HG03280 (cell line): ENCODE measurements around the gene DAP3.
"Not testable (repeated sequence)": the region's sequence is repeated elsewhere in the genome, so short reads cannot be mapped to it uniquely, and the experiment has no call there.

ENCODE experiments used
- ATAC-seq: cut with Tn5 transposase; IDR thresholded peaks from one replicate; pipeline ENCODE4 v1.9.1; 2021; ENCODE audit warnings: mild to moderate bottlenecking, moderate library complexity; ENCODE audit not compliant: unreplicated experiment

Gene DAP3

GRCh38 chr1:155680531-155680930 lies 8.4 kb upstream of the DAP3 start:
- ATAC-seq = no peak

- ATAC-seq = no peak
These were observed 7.1 kb upstream of the DAP3 start for GRCh38 chr1:155681776-155682175.

- peak; percentile 13 for ATAC-seq
These were observed 1.1 kb upstream of the DAP3 start for GRCh38 chr1:155687705-155688323.

GRCh38 chr1:155688324-155689080 lies 389 bp upstream of the DAP3 start, which contains the start of gene YY1AP1:
Gene YY1AP1 (minus strand): TSS chr1:155688774. CDS start chr1:155680436, 8,338 bp downstream.
- peak; percentile 90 for ATAC-seq

- no peak for ATAC-seq
These were observed 3.2 kb downstream of the DAP3 start for GRCh38 chr1:155691992-155692528.

- no peak for ATAC-seq
These were observed 5.3 kb downstream of the DAP3 start for GRCh38 chr1:155694167-155694566.

GRCh38 chr1:155695072-155695471 lies 6.2 kb downstream of the DAP3 start:
- no peak for ATAC-seq

- no peak for ATAC-seq
These were observed 6.7 kb downstream of the DAP3 start for GRCh38 chr1:155695608-155696007.

- no peak for ATAC-seq
These were observed 7.6 kb downstream of the DAP3 start for GRCh38 chr1:155696524-155696923.

- no peak for ATAC-seq
These were observed 8.2 kb downstream of the DAP3 start for GRCh38 chr1:155697046-155697445.

- ATAC-seq = not testable (repeated sequence)
These were observed 8.7 kb downstream of the DAP3 start for GRCh38 chr1:155697616-155698015.

- no peak for ATAC-seq
These were observed 9.6 kb downstream of the DAP3 start for GRCh38 chr1:155698382-155699038.

GRCh38 chr1:155699062-155699461 lies 10.2 kb downstream of the DAP3 start:
- not testable (repeated sequence) for ATAC-seq

GRCh38 chr1:155701675-155702074 lies 12.8 kb downstream of the DAP3 start:
- ATAC-seq = not testable (repeated sequence)

- ATAC-seq = no peak
These were observed 14.3 kb downstream of the DAP3 start for GRCh38 chr1:155703216-155703615.

- not testable (repeated sequence) for ATAC-seq
These were observed 15.5 kb downstream of the DAP3 start for GRCh38 chr1:155704414-155704813.

- ATAC-seq = no peak
These were observed 17.2 kb downstream of the DAP3 start for GRCh38 chr1:155706139-155706538.

- ATAC-seq = no peak
These were observed 20.5 kb downstream of the DAP3 start for GRCh38 chr1:155709391-155709790.

GRCh38 chr1:155711457-155711856 lies 22.6 kb downstream of the DAP3 start:
- ATAC-seq = not testable (repeated sequence)

GRCh38 chr1:155712636-155713035 lies 23.7 kb downstream of the DAP3 start:
- ATAC-seq = not testable (repeated sequence)

GRCh38 chr1:155713075-155713474 lies 24.2 kb downstream of the DAP3 start:
- ATAC-seq = no peak
